Measurements from ENCODE around the gene MMRN2.
A peak's percentile ranks its signal among the peaks of the same experiment; 100 is the strongest.

The MMRN2 gene

DNA sequence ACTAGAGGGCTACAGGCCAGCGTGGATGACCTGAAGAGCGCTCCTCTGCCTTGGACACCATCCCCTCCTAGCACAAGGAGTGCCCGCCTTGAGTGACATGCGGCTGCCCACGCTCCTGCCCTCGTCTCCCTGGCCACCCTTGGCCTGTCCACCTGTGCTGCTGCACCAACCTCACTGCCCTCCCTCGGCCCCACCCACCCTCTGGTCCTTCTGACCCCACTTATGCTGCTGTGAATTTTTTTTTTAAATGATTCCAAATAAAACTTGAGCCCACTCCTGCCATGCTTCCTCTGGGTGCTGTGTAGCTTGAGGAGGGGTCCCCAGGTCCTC, 5.5 kb upstream of the MMRN2 start:
- DNase-seq (ENCODE audit: low read depth): no peak

DNA sequence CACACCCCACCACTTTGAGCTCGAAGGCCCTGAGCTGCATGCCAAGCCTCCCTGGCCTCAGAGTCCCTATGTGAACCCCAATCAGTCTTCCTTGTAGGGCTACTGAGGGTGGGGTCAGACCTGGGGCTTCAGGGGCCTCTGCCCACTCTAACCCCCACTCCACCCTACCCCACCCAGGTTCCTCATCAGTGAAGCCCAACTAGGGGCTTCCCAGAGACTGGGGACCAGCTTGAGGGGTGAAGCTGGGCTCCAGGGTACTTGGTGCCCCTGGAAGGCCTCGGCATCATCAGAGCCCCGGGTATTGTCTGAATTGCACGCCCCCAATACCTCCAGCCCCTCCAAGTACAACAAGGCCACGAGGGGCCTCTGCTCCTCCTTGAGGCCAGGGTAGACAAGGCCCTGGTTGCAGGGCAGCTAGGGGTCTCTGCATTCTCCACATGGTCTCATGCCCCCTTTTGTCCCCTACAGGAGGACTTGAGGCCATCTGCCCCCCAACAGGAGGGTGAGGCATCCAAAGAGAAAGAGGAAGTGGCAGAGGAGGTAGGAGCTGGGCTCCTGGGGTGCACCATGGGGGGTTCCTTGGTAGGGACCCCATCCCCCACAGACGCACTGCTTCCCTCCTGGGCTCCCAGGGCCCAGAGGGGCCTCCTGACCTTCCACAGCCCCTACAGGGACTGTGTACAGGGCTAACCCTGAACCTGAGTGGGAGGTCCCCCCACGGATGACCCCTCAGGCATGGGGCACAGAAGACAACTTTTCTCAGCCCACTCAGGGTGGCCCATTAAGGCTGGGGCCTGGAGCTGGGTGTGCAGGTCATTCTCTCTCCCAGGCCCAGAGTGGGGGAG, 4.9 kb upstream of the MMRN2 start:
- no peak for DNase-seq (ENCODE audit: low read depth)
- no peak for TF ChIP-seq CTCF (IDR thresholded peaks at IDR 0.05; ENCODE audit: low read depth, low read length, missing control alignments)
- no peak overlapping the region for H3K4me3 ChIP-seq (ENCODE audit: low read depth, low read length)

More for the DNA sequence above, 5.5 kb upstream of the MMRN2 start:
- H3K4me3 ChIP-seq (ENCODE audit: low read depth, low read length): no peak overlapping the region
- TF ChIP-seq CTCF (IDR thresholded peaks at IDR 0.05; ENCODE audit: low read depth, low read length, missing control alignments): no peak

DNA sequence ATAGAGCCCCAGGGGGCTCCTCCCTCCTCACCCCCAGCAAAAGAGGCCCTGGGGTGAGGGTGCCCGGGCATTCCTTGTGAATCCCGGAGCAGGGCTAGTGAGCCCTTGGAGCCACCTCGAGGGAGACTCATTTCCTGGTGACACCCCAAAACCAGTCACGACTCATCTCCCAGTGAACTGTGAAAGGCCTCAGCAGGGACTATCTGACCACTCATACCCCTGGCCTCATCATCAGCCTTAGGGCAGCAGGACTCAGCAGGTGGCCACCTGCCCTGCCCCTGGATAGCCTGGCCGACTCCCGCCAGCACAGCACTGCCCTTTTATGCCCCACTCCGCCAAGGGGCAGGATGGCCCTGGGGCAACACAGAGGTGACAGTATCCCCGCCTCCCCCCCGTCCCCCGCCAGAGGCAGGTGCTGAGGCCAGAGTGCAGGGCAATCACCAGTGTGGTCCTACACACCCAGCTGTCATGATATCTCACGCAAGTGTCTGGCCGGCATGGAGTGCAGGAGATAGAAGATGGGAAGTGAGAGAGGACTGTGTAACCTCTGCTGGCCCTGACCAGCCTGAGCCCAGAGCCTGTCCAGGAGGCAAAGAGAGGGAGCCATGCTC, 4.2 kb upstream of the MMRN2 start:
- H3K4me3 ChIP-seq (ENCODE audit: low read depth, low read length): no peak overlapping the region
- TF ChIP-seq CTCF (IDR thresholded peaks at IDR 0.05; ENCODE audit: low read depth, low read length, missing control alignments): no peak
- DNase-seq (ENCODE audit: low read depth): no peak

- no peak for TF ChIP-seq CTCF (IDR thresholded peaks at IDR 0.05; ENCODE audit: low read depth, low read length, missing control alignments)
- DNase-seq (ENCODE audit: low read depth): no peak
- H3K4me3 ChIP-seq (ENCODE audit: low read depth, low read length): no peak overlapping the region
Measured at GRCh38 chr10:86960863-86961434, 3.5 kb upstream of the MMRN2 start.

DNA sequence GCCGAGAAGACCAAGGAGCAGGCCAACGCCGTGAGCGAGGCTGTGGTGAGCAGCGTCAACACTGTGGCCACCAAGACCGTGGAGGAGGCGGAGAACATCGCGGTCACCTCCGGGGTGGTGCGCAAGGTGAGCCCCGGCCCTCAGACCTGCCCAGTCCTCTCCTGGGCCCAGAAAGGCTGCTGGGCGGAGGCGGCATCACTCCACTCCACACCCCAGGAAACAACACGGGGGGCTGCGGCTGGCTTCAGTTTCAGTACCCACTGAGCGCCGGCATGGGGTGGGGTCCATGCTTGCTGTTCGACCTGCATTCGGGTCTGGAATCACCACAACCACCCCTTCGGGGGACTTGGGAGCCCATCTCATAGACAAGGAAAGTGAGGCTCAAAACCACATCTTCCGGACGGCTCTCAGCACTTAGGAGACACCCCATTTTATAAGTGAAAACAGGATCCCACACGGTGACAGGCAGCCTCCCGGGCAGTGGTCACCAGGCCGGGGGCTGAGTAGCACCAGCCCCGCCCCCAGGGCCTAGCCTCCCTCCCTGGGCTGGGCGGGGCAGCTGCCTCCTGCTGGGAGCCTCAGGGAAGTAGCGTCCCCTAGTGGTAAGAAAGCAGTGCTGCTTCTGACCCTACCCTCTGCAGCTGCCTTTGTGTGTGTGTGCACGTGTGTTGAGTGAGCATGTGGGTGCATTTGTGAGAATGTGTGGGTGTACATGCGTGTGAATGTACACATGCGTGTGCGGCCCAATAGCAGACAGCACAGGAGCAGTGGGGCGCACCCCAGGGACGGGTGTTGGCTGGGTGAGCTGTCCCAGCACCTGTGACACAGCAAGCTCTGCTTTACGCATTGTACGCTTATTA, 2.8 kb upstream of the MMRN2 start:
- no peak for DNase-seq (ENCODE audit: low read depth)
- no peak overlapping the region for H3K4me3 ChIP-seq (ENCODE audit: low read depth, low read length)
- TF ChIP-seq CTCF (IDR thresholded peaks at IDR 0.05; ENCODE audit: low read depth, low read length, missing control alignments): peak; percentile 100

DNA sequence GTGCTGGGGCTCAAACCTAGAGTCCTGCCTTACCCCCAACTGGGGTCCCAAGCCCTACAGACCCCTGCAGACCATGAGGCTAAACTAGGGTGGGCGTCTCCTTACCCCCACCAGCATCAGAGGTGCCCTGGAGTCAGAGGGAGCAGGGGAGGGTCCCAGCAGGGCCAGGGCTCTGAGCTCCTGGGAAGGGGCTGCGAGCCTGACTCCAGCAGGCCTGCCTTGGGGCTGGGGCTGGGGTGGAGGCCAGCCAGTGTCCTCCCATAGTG, 2.3 kb upstream of the MMRN2 start:
- no peak for DNase-seq (ENCODE audit: low read depth)
- no peak overlapping the region for H3K4me3 ChIP-seq (ENCODE audit: low read depth, low read length)
- TF ChIP-seq CTCF (IDR thresholded peaks at IDR 0.05; ENCODE audit: low read depth, low read length, missing control alignments): no peak

All from GM12864 (cell line).